Sigmoid colon (tissue), 7 donors: ENCODE data around the gene UGT1A10. TPM values are rescaled to one million over a fixed set of nuclear protein-coding genes. Genes with fewer than 3 reads are reported as not detected.

ENCODE experiments used
- DNase-seq: peaks from one replicate; pipeline ENCODE4 v3.0.0-alpha.2; 2019
- H3K27ac ChIP-seq, 4 donors: fragments of 200-600 bp; sonication (generic); one replicate each; pipeline ENCODE4 v1.5.1; 2016 to 2019; ENCODE audit warnings: mild to moderate bottlenecking in 1 of 4
- H3K27me3 ChIP-seq, 3 donors: fragments of 200-600 bp; sonication (generic); one replicate each; pipeline ENCODE4 v1.5.1; 2019; ENCODE audit warnings: mild to moderate bottlenecking in 1 of 3
- H3K36me3 ChIP-seq, 4 donors: fragments of 200-600 bp; sonication (generic); one replicate each; pipeline ENCODE4 v1.5.1; 2016 to 2019
- H3K4me1 ChIP-seq, 4 donors: fragments of 200-600 bp; sonication (generic); one replicate each; pipeline ENCODE4 v1.5.1; 2017 to 2019
- H3K4me3 ChIP-seq, 4 donors: fragments of 200-600 bp; sonication (generic); one replicate each; pipeline ENCODE4 v1.5.1; 2017 to 2019; ENCODE audit warnings: mild to moderate bottlenecking in 2 of 4, moderate library complexity in 1 of 4
- H3K9me3 ChIP-seq, 4 donors: fragments of 200-600 bp in 3 of 4; sonication (generic) in 3 of 4; one replicate each; pipeline versions ENCODE4 v1.5.1 to v1.6.1; 2013 to 2019
- EP300 ChIP-seq, 4 donors: sonication (generic); formaldehyde crosslinking; IDR thresholded peaks; one replicate each; pipeline ENCODE4 v1.6.1; 2017; ENCODE audit warnings: antibody characterized with exemption in 4 of 4
- POLR2A ChIP-seq, 2 donors: fragments of 450-650 bp; IDR thresholded peaks; one replicate each; pipeline ENCODE4 v1.6.1; 2016; ENCODE audit warnings: antibody characterized with exemption in 2 of 2, mild to moderate bottlenecking in 2 of 2, moderate library complexity in 2 of 2
- POLR2AphosphoS5 ChIP-seq, 4 donors: sonication (generic); formaldehyde crosslinking; IDR thresholded peaks; one replicate each; pipeline ENCODE4 v1.6.1; 2017; ENCODE audit warnings: antibody characterized with exemption in 4 of 4
- WGBS, 2 donors: extraction: QIAGEN DNeasy Blood & Tissue Kit; methylation state at CpG; one replicate each; pipeline ENCODE4 v1.1.7; 2013; 5-methylcytosine and 5-hydroxymethylcytosine counted together
- intact Hi-C: fragments of 100-400 bp; cut with DNase I; formaldehyde crosslinking; loops from one replicate; pipeline ENCODE4 v1.15.1; 2023
- polyA plus RNA-seq, 3 donors: library from polyadenylated mRNA; stranded (reverse); fragments of 200-250 nt; gene quantifications; one replicate each; pipeline ENCODE4 v1.2.3, GENCODE V29; 2013
- total RNA-seq, 4 donors: library from RNA; depleted of rRNA; stranded (reverse); fragments of >200 nt; gene quantifications; one replicate each; pipeline ENCODE4 v1.1.0, GENCODE V29; 2016
- TF ChIP-seq, protein P1 (sequence below), 4 experiments: fragments of 450-650 bp in 3 of 4; fragments of 200-600 bp in 1 of 4; IDR thresholded peaks; one replicate each; pipeline ENCODE4 v1.5.1; 2016 to 2019; ENCODE audit warnings: antibody characterized with exemption in 4 of 4, mild to moderate bottlenecking in 3 of 4, moderate library complexity in 2 of 4
- donor health status: healthy with polysubstance abuse.
- donor health status: Bipolar disorder and iron deficiency.
- donor health status: healthy.

The UGT1A10 gene
- total and polyA plus RNA-seq, 7 donors, result 10.8 to 27.3 (median 19.7) TPM; not detected in 4

DNA sequence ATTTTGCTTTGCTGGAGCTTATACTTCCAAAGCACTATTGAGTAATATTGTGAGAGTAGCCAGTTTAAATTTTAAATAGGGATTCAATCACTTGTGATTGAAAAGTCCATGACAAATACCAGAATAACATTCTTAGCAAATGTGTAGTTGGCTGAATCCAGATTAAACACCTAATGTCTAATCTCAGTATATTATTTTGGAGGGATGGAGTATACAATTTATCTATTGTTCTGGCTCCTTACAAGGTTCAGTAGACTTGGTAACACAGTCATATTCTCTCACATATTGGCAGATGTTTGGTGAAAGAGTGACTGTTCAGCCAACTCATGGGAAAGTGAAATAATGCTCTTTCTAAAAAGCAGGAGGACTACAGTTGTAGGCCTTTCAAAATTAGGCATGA, 37.6 kb downstream of the UGT1A10 start:
- Histone ChIP-seq H3K4me3 (no peak overlapping the region), H3K27ac (no peak overlapping the region), H3K36me3 (no peaks in the 10 kb centered on the region), H3K27me3 (no peaks in the 10 kb centered on the region), H3K9me3 (no peaks in the 10 kb centered on the region), H3K4me1 (no peaks in the 10 kb centered on the region)
- TF ChIP-seq POLR2A (IDR thresholded peaks at IDR 0.05) (no peak), POLR2AphosphoS5 (IDR thresholded peaks at IDR 0.05) (no peak), EP300 (IDR thresholded peaks at IDR 0.05) (no peak)
- TF ChIP-seq, protein P1, sequence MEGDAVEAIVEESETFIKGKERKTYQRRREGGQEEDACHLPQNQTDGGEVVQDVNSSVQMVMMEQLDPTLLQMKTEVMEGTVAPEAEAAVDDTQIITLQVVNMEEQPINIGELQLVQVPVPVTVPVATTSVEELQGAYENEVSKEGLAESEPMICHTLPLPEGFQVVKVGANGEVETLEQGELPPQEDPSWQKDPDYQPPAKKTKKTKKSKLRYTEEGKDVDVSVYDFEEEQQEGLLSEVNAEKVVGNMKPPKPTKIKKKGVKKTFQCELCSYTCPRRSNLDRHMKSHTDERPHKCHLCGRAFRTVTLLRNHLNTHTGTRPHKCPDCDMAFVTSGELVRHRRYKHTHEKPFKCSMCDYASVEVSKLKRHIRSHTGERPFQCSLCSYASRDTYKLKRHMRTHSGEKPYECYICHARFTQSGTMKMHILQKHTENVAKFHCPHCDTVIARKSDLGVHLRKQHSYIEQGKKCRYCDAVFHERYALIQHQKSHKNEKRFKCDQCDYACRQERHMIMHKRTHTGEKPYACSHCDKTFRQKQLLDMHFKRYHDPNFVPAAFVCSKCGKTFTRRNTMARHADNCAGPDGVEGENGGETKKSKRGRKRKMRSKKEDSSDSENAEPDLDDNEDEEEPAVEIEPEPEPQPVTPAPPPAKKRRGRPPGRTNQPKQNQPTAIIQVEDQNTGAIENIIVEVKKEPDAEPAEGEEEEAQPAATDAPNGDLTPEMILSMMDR (IDR thresholded peaks at IDR 0.05), result no peak
- intact Hi-C loops, result no loop called here
- DNase-seq, result no peak

GRCh38 chr2:233674314-233674713, 38.1 kb downstream of the UGT1A10 start:
- Histone ChIP-seq H3K27ac (no peak overlapping the region), H3K27me3 (no peaks in the 10 kb centered on the region), H3K36me3 (no peaks in the 10 kb centered on the region), H3K9me3 (no peaks in the 10 kb centered on the region), H3K4me3 (no peak overlapping the region), H3K4me1 (no peaks in the 10 kb centered on the region)
- DNase-seq, result no peak
- intact Hi-C loops, result no loop called here
- TF ChIP-seq POLR2A (IDR thresholded peaks at IDR 0.05), result no peak
- TF ChIP-seq, protein P1 (IDR thresholded peaks at IDR 0.05), result no peak
- 37 to 42% methylated on average over 1 of the region's 1 CpG for WGBS, 2 donors

DNA sequence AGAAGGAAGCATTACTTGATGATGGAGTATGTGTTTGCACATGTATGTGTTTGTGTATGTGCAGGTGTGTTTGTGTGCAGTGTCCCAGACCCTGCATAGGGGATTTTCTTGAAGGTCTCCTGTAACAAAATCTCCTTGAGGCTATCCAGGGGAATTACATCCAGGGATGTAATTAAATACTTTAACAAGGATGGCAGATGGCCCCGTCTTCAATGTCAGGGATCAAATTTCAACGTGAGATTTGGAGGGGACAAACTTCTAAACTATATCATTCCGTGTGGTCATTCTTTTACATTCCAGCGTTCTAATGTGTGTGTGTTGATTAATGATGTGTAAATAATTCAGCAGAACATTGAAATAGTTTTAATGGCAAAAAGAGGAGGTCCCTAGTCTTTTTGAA, 38.7 kb downstream of the UGT1A10 start:
- 75 to 76% methylated on average over 4 of the region's 4 CpGs for WGBS, 2 donors
- Histone ChIP-seq H3K27ac (no peak overlapping the region), H3K4me3 (no peak overlapping the region), H3K9me3 (no peaks in the 10 kb centered on the region), H3K36me3 (no peaks in the 10 kb centered on the region), H3K27me3 (no peaks in the 10 kb centered on the region), H3K4me1 (no peaks in the 10 kb centered on the region)
- DNase-seq, result no peak
- intact Hi-C loops, result no loop called here
- TF ChIP-seq, protein P1 (IDR thresholded peaks at IDR 0.05), result no peak
- TF ChIP-seq POLR2A (IDR thresholded peaks at IDR 0.05) (no peak), EP300 (IDR thresholded peaks at IDR 0.05) (no peak), POLR2AphosphoS5 (IDR thresholded peaks at IDR 0.05) (no peak)

DNA sequence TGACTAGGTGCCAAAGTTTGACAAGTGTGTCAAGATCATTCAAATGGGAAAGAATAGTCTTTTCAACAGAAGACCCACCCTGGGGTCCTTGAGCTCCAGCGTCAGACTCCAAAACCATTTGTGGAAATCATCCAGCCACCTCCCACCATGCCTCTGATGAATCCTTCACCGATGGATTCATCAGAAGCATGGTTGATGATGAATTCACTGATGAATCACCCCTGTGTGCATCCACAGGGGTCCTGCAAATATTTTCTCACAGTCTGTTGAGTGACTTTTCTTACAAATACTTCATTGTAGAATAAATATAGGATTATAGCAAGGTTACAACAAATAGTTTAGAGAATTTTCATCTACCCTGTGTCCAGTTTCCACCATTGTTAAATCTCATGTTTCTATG, 39.8 kb downstream of the UGT1A10 start:
- WGBS, 2 donors, result 92 to 95% methylated on average over 2 of the region's 2 CpGs
- Histone ChIP-seq H3K27ac (no peak overlapping the region), H3K36me3 (no peaks in the 10 kb centered on the region), H3K4me3 (no peak overlapping the region), H3K9me3 (no peaks in the 10 kb centered on the region), H3K27me3 (no peaks in the 10 kb centered on the region), H3K4me1 (no peaks in the 10 kb centered on the region)
- TF ChIP-seq EP300 (IDR thresholded peaks at IDR 0.05) (no peak), POLR2A (IDR thresholded peaks at IDR 0.05) (no peak), POLR2AphosphoS5 (IDR thresholded peaks at IDR 0.05) (no peak)
- TF ChIP-seq, protein P1 (IDR thresholded peaks at IDR 0.05), result no peak
- intact Hi-C loops, result no loop called here
- no peak for DNase-seq

GRCh38 chr2:233679196-233679595, 42.9 kb downstream of the UGT1A10 start:
- no peak for DNase-seq
- no peak for TF ChIP-seq POLR2AphosphoS5 (IDR thresholded peaks at IDR 0.05)
- TF ChIP-seq, protein P1 (IDR thresholded peaks at IDR 0.05), result no peak
- no peak for TF ChIP-seq POLR2A (IDR thresholded peaks at IDR 0.05)
- Histone ChIP-seq H3K27ac (no peak overlapping the region), H3K27me3 (no peaks in the 10 kb centered on the region), H3K36me3 (no peaks in the 10 kb centered on the region), H3K4me3 (no peak overlapping the region), H3K9me3 (no peaks in the 10 kb centered on the region), H3K4me1 (no peaks in the 10 kb centered on the region)
- intact Hi-C loops, result no loop called here
- WGBS, 2 donors, result 34 to 67% methylated on average over 4 of the region's 4 CpGs
